OCI-LY7 (cell line): Measurements from ENCODE around the gene ZNF532.

Source experiments
- CTCF ChIP-seq: fragments of 200-600 bp; sonication (generic); conservative IDR thresholded peaks from 2 replicates; pipeline ENCODE4 v1.5.1; 2014; ENCODE audit warnings: mild to moderate bottlenecking, antibody characterized with exemption, low read length, moderate library complexity, mixed read lengths
- EZH2phosphoT487 ChIP-seq: fragments of 200-600 bp; sonication (generic); IDR thresholded peaks from 2 replicates; pipeline ENCODE4 v1.6.1; 2018; ENCODE audit warnings: low read depth, borderline replicate concordance, mild to moderate bottlenecking, mixed run types, antibody characterized with exemption, low read length, moderate library complexity, mixed read lengths

GRCh38 chr18:59006461-59007067, 141.9 kb downstream of the ZNF532 start:
- TF ChIP-seq EZH2phosphoT487: no peak
- TF ChIP-seq CTCF: no peak
